Measurements from ENCODE around the gene RHOF. TPM values are rescaled to one million over a fixed set of nuclear protein-coding genes. Genes with fewer than 3 reads are reported as not detected.
A peak's percentile ranks its signal among the peaks of the same experiment; 100 is the strongest.

Gene RHOF
- total and polyA plus RNA-seq, 2 of the 13 experiments (the other 11 are each of a cell fraction or from before 2014, with no cell fraction given), result 14.6 to 32.2 TPM

DNA sequence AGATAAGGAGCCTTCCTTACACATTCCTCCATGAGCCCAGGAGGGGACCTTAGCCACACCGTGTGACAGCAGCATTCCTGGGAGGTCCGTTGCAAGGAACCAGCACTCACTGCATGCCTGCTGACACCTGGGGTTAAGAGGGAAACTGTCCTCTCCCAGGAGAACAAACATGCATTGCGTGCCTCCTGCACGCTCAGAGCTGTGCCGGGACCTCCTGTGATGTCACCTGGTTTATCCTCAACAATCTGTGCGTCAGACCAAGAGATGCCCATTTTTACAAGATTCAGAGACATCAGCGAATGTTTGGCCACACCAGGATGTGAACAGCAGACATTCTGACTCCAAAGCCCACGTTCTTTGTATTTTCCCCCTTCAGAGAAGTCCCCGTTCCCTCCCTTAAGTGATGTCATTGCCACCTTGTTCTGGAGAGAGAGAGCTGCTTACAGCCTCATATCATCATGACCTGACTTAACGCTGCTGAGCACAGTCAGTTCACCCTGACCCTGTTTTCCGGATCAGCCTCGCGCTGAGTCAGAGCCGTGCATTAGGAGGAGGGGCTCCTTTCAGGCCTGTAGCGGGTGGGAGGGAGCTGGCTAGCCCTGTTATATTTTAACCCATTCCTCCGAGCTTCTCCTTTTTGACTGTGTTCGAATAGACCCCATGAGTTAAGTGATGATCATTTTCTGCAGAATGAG, 44.8 kb downstream of the RHOF start (continued):
- no peak for TF ChIP-seq HNRNPUL1 (IDR thresholded peaks at IDR 0.05; ENCODE audit: low read depth, low read length)

DNA sequence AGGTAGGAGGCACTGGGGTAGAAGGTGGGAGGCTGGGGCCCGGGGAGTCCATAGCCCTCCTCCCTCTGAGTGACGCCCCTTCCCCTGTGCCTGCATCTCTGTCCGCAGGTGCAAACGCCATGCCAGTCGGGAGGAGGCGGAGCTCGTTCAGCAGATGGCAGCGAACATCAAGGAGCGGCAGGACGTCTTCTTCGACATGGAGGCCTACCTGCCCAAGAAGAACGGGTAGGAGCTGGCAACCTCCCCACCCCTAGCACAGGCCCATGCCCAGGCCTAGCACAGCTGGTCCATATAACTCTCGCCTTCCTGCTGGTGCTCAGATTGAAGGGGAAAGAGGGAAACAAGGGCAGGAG, 45.3 kb downstream of the RHOF start:
- Histone ChIP-seq H3K9me3 (ENCODE audit: low read length) (no peaks in the 10 kb centered on the region), H3K27ac (ENCODE audit: extremely low read length, insufficient read depth, low read length) (peak overlapping the region; percentile 69), H4K20me1 (ENCODE audit: insufficient read depth, low read length) (no peaks in the 10 kb centered on the region), H3K4me1 (ENCODE audit: insufficient read depth, low read length) (peaks cover 49% of the 10 kb centered on the region), H3K9ac (ENCODE audit: insufficient read depth, low read depth, low read length) (peak overlapping the region; percentile 59), H3K27me3 (ENCODE audit: control insufficient read depth in 1 of 2, insufficient read depth in 2 of 2, low read length in 2 of 2) (no peaks in the 10 kb centered on the region), H3K4me2 (ENCODE audit: low read depth, low read length) (peak overlapping the region; percentile 72), H3K4me3 (replicated peaks in 1 of 3; ENCODE audit: insufficient read depth in 1 of 3, low read depth in 2 of 3, low read length in 3 of 3) (peak overlapping the region in 1 of 3 experiments; percentile 45; a peak in 2 of 6 replicates), H3K36me3 (replicated peaks in 1 of 2; ENCODE audit: control insufficient read depth in 1 of 2, insufficient read depth in 2 of 2, low read length in 2 of 2) (peaks cover 3 to 8% of the 10 kb centered on the region in 2 experiments; a peak in 4 of 5 replicates), H3K79me2 (ENCODE audit: insufficient read depth, low read length) (no peaks in the 10 kb centered on the region), H2AFZ (ENCODE audit: low read length) (no peak overlapping the region)
- intact Hi-C loops (cut with micrococcal nuclease; ENCODE audit: unreplicated experiment) (no loop called here), in situ Hi-C loops (cut with HindIII; ENCODE audit: extremely low pct_ligation_motif_present, low pct_unique_long_range_greater_than_20kb) (no loop called here)
- DNase-seq (ENCODE audit: low spot score) (no peak), FAIRE-seq (no peak), ATAC-seq (peak; percentile 9)
- ChIA-PET POLR2A (interaction anchor here (1.2 to 2.4 kb wide), 5 partner anchors 9 to 61 kb away, joined by 3 to 15 read pairs (median 5); partner anchors contain the start of gene TMEM120B), CTCF (ENCODE audit: low intra/inter-chr PET ratio, low total read pairs) (no interaction called here)
- 52% methylated on average over 6 of the region's 13 CpGs for WGBS (ENCODE audit: low lambda C conversion rate)
- BruUV-seq (replicated peaks), result no TSS peak
- TF ChIP-seq ZNF7 (CRISPR knock-in tag; IDR thresholded peaks at IDR 0.05) (no peak), SOX6 (IDR thresholded peaks at IDR 0.05) (no peak), SOX6 (CRISPR knock-in tag; IDR thresholded peaks at IDR 0.05) (no peak), XRCC5 (optimal IDR thresholded peaks at IDR 0.05; ENCODE audit: low read length) (no peak), SRSF4 (IDR thresholded peaks at IDR 0.05; ENCODE audit: low read depth, low read length, poor library complexity, severe bottlenecking) (no peak), ZNF713 (CRISPR knock-in tag; IDR thresholded peaks at IDR 0.05) (no peak), HNRNPL (IDR thresholded peaks at IDR 0.05; ENCODE audit: low read depth, low read length) (0 out of 2 replicates have a peak, but pooled peaks have one; percentile 25)

Measured in HepG2 (cell line).